HUES48 (cell line): ENCODE results near the gene EP400.

Experiments
- H3K27ac ChIP-seq: one replicate; pipeline ENCODE4 v1.7.0; 2013; ENCODE audit warnings: low read depth, low read length, inconsistent platforms
- H3K27me3 ChIP-seq: 2 replicates; pipeline ENCODE4 v1.6.1; 2013; ENCODE audit warnings: mild to moderate bottlenecking, low read length; ENCODE audit not compliant: control insufficient read depth, insufficient read depth
- H3K36me3 ChIP-seq: 2 replicates; pipeline ENCODE4 v1.6.1; 2013; ENCODE audit warnings: low read length; ENCODE audit not compliant: control insufficient read depth, insufficient read depth
- H3K4me1 ChIP-seq: 2 replicates; pipeline ENCODE4 v1.6.1; 2013; ENCODE audit warnings: mild to moderate bottlenecking, low read length; ENCODE audit not compliant: control insufficient read depth, insufficient read depth
- H3K4me3 ChIP-seq: 2 replicates; pipeline ENCODE4 v1.5.1; 2013; ENCODE audit warnings: mild to moderate bottlenecking, low read depth, low read length
- H3K9ac ChIP-seq: 2 replicates; pipeline ENCODE4 v1.6.1; 2013; ENCODE audit warnings: mild to moderate bottlenecking, low read depth, low read length, moderate library complexity
- H3K9me3 ChIP-seq: 2 replicates; pipeline ENCODE4 v1.6.1; 2013; ENCODE audit warnings: low read length; ENCODE audit not compliant: control insufficient read depth, insufficient read depth

Gene EP400

GRCh38 chr12:131991816-131992430, 42.2 kb downstream of the EP400 start:
- H3K4me3 ChIP-seq, result no peak overlapping the region

DNA sequence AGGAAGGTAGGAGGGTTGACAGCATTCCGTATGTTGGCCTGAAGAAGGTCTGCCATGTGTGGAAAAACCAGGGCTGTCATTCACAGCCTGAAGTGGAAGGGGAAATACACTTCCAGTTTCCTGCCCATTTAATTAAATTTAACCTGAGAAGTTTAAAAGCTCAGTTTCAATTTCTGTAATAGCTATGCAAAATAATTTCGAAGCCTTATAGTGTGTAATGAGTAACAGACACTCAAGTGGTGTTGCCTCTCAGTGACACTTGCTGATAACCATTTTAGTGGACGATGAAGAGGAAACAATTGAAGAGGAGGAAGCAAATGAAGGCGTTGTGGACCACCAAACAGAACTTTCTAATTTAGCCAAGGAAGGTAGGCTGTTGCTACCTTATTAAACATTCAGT, 44.8 kb downstream of the EP400 start:
- Histone ChIP-seq H3K36me3 (peaks cover 71% of the 10 kb centered on the region), H3K9ac (no peak overlapping the region), H3K4me1 (peaks cover 31% of the 10 kb centered on the region), H3K27ac (no peak overlapping the region), H3K27me3 (no peaks in the 10 kb centered on the region), H3K9me3 (no peaks in the 10 kb centered on the region), H3K4me3 (no peak overlapping the region)

More at GRCh38 chr12:131991816-131992430, 42.2 kb downstream of the EP400 start:
- Histone ChIP-seq H3K9ac (no peak overlapping the region), H3K4me1 (peaks cover 42% of the 10 kb centered on the region), H3K27ac (peak overlapping the region; percentile 29), H3K9me3 (no peaks in the 10 kb centered on the region), H3K36me3 (peaks cover 73% of the 10 kb centered on the region), H3K27me3 (no peaks in the 10 kb centered on the region)

- peaks cover 10% of the 10 kb centered on the region for H3K4me1 ChIP-seq
- H3K36me3 ChIP-seq, result peaks cover 48% of the 10 kb centered on the region
- H3K27me3 ChIP-seq, result no peaks in the 10 kb centered on the region
- no peaks in the 10 kb centered on the region for H3K9me3 ChIP-seq
- H3K4me3 ChIP-seq, result no peak overlapping the region
- no peak overlapping the region for H3K9ac ChIP-seq
- H3K27ac ChIP-seq, result no peak overlapping the region
Measured at GRCh38 chr12:132000286-132000872, 50.6 kb downstream of the EP400 start.

GRCh38 chr12:132003846-132004245, 54.1 kb downstream of the EP400 start:
- Histone ChIP-seq H3K4me1 (no peaks in the 10 kb centered on the region), H3K36me3 (peaks cover 55% of the 10 kb centered on the region), H3K27ac (no peak overlapping the region), H3K4me3 (no peak overlapping the region), H3K9ac (no peak overlapping the region), H3K9me3 (no peaks in the 10 kb centered on the region), H3K27me3 (no peaks in the 10 kb centered on the region)

DNA sequence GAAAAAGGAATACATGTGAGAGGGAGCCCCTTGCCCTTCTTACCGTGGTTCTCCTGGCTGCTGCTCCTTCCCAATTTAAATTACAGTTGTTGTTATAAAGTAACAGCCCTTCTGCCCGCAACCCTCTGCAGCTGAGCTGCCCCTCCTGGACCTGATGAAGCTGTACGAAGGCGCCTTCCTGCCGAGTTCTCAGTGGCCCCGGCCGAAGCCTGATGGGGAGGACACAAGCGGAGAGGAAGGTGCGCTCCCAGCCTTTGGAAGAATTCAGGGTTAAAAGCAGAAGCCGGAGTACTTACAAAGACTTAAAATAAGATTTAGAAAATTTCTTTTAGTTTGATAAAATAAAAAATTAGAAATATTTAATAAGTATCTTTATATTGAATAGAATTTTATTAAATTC, 55.2 kb downstream of the EP400 start:
- H3K9ac ChIP-seq, result no peak overlapping the region

DNA sequence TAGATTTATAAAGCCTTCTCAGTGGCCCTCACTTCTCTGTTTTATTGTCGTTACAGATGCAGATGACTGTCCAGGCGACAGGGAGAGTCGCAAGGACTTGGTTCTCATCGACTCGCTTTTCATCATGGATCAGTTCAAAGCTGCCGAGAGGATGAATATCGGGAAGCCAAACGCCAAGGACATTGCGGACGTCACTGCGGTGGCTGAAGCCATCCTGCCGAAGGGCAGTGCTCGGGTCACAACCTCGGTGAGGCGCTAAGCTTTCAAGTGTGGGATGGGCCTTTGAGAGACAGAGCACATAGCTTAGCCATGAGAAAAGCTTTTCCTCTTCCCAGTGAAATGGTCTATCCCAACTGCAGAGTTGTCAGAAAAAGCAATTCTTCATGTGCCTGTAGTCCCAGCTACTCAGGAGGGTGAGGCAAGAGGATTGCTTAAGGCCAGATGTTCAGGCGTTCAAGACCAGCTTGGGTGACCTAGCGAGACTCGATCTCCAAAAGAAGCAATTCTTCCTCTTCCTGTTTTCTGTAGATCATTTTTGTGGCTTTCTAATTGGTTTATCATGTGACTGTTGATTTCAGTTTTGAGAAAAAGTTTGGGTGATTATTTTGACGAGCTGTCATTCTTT, 56.4 kb downstream of the EP400 start:
- H3K27ac ChIP-seq, result no peak overlapping the region
- H3K4me3 ChIP-seq, result no peak overlapping the region
- no peaks in the 10 kb centered on the region for H3K9me3 ChIP-seq
- H3K36me3 ChIP-seq, result peaks cover 56% of the 10 kb centered on the region
- H3K9ac ChIP-seq, result no peak overlapping the region
- no peaks in the 10 kb centered on the region for H3K4me1 ChIP-seq
- H3K27me3 ChIP-seq, result no peaks in the 10 kb centered on the region

More for the DNA sequence above, 55.2 kb downstream of the EP400 start:
- Histone ChIP-seq H3K9me3 (no peaks in the 10 kb centered on the region), H3K4me1 (no peaks in the 10 kb centered on the region), H3K36me3 (peaks cover 50% of the 10 kb centered on the region), H3K27me3 (no peaks in the 10 kb centered on the region), H3K4me3 (no peak overlapping the region), H3K27ac (no peak overlapping the region)

GRCh38 chr12:132007041-132007440, 57.3 kb downstream of the EP400 start:
- Histone ChIP-seq H3K9ac (no peak overlapping the region), H3K4me1 (no peaks in the 10 kb centered on the region), H3K27ac (no peak overlapping the region), H3K36me3 (peaks cover 64% of the 10 kb centered on the region), H3K9me3 (no peaks in the 10 kb centered on the region), H3K4me3 (no peak overlapping the region), H3K27me3 (no peaks in the 10 kb centered on the region)

- no peak overlapping the region for H3K9ac ChIP-seq
Measured at GRCh38 chr12:132009336-132009859, 59.7 kb downstream of the EP400 start.

GRCh38 chr12:132012919-132013568, 63.3 kb downstream of the EP400 start:
- Histone ChIP-seq H3K36me3 (peaks cover 80% of the 10 kb centered on the region), H3K4me1 (no peaks in the 10 kb centered on the region), H3K27ac (no peak overlapping the region), H3K9ac (no peak overlapping the region), H3K9me3 (no peaks in the 10 kb centered on the region), H3K4me3 (no peak overlapping the region), H3K27me3 (no peaks in the 10 kb centered on the region)

More at GRCh38 chr12:132009336-132009859, 59.7 kb downstream of the EP400 start:
- Histone ChIP-seq H3K4me1 (no peaks in the 10 kb centered on the region), H3K27me3 (no peaks in the 10 kb centered on the region), H3K27ac (no peak overlapping the region), H3K9me3 (no peaks in the 10 kb centered on the region), H3K36me3 (peaks cover 77% of the 10 kb centered on the region), H3K4me3 (no peak overlapping the region)

- H3K36me3 ChIP-seq, result peaks cover 88% of the 10 kb centered on the region
- H3K4me3 ChIP-seq, result no peak overlapping the region
- H3K9ac ChIP-seq, result no peak overlapping the region
- no peaks in the 10 kb centered on the region for H3K4me1 ChIP-seq
- no peaks in the 10 kb centered on the region for H3K27me3 ChIP-seq
- no peak overlapping the region for H3K27ac ChIP-seq
- no peaks in the 10 kb centered on the region for H3K9me3 ChIP-seq
Measured at GRCh38 chr12:132014092-132014914, 64.6 kb downstream of the EP400 start.
